NCI-H2107 (cell line): ENCODE data around the gene IL1RL2.

Source experiments
- DNase-seq: peaks from one replicate; lab custom pipeline; 2025; lab: John Stamatoyannopoulos, UW

IL1RL2 gene

DNA sequence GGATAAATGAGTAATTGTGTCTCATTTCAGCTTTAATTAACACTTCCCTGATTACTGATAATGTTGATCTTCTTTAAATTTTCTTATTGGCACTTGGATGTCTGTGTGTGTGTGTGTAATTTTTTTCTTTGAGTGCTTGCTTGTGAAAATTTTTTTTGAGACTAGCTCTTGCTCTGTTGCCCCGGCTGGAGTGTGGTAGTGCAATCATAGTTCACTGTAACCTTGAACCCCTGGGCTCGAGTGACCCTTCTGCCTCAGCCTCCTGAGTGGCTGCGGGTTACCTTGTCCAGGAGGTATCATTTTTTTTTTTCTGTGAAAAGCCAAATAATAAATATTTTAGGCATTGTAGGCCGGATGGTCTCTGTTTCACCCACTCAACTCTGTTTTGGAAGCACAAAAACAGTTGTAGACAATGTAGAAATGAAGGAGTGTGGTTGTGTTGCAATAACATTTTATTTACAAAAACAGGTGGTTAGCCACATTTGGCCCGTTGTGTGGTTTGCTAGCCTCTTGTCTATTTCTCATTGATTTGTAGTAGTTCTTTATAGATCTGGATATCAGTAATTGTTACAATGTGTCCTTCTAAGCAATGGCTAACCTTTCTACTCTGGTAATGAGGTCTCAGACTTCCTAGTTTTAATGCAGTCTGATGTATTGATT is 7.9 kb downstream of the IL1RL2 start:
- DNase-seq: no peak

GRCh38 chr2:102197389-102198137 is 10.7 kb downstream of the IL1RL2 start:
- no peak for DNase-seq

DNA sequence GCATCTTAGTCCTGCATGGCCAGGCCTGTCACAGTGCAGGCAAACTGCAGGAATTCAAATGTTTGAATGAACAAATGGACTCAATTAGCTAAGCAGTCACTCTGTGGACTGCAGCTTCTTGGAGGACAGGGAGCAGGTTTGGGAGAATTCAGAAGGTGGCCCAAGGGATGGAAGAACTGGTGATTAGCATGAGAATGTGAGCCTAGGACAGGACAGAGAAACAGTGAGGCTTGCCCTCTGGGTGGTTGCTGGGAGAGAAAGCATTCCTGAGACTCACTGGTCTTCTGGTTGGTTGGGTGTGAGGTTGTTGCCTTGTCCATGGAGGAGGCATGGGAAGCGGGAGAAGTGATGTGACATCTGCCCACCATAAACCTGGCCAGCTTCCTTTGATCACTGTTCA is 13.7 kb downstream of the IL1RL2 start:
- no peak for DNase-seq

- no peak for DNase-seq
Observed at GRCh38 chr2:102204638-102205037, 17.8 kb downstream of the IL1RL2 start.

DNA sequence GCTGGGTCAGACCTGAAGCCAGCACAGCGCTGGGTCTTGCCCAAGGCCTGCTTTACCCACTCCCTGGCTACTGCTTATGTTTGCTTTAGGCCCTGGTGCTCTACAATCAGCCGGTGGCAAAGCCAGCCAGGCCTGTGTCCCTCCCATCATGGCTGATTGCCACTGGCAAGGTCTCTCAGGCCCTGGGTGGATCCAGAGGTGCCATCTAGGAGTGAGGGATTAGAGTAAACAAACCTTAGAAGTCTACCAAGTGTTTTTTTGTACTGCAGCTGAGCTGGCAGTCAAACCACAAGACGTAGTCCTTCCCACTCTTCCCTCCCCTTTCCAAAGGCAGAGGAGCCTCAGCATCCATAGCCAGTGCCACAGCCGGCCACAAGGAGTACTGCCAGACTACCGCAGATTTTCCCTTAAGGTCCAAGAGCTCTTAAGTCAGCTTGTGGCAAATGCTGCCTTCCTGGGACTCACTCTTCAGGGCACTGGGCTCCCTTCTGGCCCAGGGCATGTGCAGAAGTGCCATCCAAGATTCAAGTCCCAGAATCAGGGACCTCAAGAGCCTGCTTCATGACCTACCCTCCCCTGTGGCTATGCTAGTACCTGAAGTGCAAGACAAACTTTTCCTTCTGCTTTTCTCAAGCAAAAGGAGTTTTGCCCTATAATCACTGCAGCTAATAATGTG is 20.0 kb downstream of the IL1RL2 start:
- no peak for DNase-seq

DNA sequence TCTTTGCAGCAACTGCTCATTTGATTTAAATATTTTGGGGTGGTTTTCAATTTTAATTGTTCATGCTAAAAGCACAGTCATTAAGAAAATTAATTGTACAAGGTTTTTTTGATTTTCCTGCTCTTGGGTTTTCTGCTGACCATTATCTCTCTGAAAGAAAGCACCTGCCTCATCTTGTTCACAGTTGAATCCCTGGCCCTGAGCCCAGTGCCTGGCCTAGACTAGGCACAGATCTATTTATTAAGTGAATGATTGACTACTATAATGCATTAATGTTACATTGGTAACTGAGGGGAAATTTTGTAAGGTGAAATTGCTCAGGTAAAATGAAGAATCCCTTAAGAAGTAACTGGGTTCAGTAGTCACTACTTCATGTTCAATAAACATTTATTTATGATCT is 22.0 kb downstream of the IL1RL2 start:
- no peak for DNase-seq

- no peak for DNase-seq
Observed at GRCh38 chr2:102209474-102209873, 22.7 kb downstream of the IL1RL2 start.

DNA sequence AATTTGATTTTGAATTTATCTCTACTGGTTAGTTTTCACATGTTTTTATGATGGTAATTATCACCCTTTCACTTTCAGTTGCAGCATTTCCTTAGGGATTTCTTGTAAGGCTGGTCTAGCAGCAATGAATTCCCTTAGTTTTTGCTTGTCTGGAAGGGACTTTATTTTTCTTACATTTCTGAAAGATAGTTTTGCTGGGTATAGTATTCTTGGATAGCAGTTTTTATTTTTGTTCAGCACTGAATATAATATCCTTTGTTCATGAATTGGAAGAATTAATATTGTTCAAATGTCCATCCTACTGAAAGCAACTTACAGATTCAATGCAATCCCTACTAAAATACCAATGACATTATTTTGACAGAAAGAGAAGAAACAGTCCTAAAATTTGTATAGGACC is 30.2 kb downstream of the IL1RL2 start:
- no peak for DNase-seq

DNA sequence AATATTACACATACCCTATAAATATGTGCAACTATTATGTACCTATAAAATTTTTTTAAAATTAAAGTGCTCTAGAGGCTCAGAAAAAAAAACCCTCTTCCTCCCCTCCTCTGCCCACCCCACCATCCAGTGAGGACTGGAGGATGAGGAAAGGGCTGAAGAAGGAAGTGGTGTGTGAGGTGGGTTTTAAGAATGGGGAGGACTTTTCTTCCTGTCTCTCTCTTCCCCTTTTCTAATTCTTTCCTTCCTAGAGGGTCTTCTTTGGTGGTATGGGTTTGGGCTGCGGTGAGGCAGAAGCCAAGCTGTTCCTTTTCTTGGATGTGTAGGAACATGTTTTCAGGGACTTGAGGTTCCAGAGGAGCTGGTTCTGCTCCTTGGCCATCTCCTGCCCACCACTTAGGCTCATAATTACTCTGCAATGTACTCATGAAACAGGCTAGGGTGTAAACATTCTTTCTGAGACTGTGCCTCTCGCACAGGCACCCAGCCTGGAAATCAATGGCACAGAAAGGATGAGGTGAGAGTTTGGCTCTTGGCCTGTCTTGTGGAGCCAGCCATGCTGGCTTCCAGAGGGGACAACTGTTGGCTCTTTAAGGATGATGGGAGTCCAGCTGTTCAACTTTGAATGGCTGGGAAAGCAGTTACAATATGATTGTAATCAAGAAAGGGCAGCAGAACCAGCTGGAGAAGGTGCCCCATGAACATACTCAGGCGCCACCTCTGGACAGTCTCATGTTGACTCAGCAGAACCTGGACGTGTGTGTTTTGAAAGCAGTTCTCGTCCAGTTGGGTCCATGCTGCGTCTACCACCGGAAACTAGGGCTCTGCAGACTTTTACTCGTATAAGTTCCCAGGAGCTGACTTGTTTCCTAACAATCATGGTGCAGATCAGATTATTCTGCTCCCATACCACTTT is 38.3 kb downstream of the IL1RL2 start:
- no peak for DNase-seq

DNA sequence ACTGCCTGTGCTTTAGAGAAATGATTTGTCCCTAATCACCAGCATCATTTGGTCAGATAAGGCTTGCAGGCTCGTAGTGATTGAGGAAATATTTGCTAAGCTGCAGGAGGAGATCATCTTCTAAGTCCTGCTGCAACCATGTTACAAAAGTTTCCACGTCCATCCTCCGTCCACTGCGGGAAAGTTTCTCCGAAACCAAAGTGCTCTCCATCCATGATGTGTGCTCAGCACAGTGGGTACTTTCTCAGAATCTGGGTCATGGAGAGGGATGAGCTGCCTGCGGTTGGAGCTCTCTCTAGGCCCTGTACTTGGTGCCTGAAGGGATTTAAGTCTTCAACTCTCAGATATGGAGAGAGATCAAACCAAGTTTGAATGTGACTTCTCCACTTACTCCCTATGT is 39.3 kb downstream of the IL1RL2 start:
- DNase-seq: no peak

DNA sequence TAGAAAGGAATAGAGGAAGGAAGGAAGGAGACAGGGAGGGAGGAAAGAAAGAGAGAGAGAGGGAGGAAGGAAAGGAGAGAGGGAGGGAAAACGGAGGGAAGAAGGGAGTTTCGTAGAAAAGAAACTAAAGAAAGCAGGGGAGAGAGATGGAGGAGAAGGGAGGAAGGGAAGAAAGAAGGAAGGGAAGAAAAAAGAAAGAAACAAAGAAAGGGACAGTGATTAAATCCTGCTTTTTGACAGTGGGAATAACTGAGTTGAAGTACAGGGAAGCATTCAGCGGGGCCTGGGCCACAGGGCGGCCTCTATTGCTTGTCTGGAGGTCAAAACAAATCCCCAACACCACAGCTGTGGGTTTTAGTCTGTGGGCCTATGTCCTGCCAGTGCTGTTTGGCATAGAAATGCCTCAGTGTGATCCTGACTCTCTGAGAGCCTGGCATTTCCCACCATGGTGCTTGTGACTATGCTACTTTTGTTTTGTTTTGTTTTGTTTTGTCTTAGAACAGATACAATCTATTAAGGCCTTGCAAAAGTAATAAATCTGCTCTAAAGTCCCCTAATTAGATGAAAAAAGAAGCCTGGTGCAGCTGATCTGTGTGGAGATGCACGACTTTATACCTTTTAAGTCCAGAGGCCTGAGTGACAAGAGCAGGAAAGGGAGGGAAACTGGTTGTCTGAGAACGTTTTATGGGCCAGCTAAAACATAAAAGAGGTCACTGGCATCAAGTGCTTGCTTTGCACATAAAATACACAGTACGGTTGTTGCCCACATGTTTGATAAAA is 40.0 kb downstream of the IL1RL2 start:
- DNase-seq: no peak

- DNase-seq: no peak
Observed at GRCh38 chr2:102229141-102229769, 42.4 kb downstream of the IL1RL2 start.

GRCh38 chr2:102230410-102230909 is 43.6 kb downstream of the IL1RL2 start:
- DNase-seq: no peak

- DNase-seq: no peak
Observed at GRCh38 chr2:102233132-102233884, 46.5 kb downstream of the IL1RL2 start.

DNA sequence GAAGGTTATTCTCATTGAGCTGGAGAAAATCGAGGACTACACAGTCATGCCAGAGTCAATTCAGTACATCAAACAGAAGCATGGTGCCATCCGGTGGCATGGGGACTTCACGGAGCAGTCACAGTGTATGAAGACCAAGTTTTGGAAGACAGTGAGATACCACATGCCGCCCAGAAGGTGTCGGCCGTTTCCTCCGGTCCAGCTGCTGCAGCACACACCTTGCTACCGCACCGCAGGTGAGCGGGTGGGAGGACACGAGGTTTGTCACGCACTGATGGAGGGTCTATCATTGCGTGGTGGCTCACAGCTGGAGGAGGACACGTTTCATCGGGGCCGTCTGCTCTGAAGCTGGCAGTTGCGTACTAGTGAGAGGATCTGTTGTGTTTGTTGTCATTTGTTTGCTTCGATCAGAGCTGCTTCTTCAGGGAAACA is 48.2 kb downstream of the IL1RL2 start:
- DNase-seq: no peak

- no peak for DNase-seq
Observed at GRCh38 chr2:102235491-102235890, 48.7 kb downstream of the IL1RL2 start.

DNA sequence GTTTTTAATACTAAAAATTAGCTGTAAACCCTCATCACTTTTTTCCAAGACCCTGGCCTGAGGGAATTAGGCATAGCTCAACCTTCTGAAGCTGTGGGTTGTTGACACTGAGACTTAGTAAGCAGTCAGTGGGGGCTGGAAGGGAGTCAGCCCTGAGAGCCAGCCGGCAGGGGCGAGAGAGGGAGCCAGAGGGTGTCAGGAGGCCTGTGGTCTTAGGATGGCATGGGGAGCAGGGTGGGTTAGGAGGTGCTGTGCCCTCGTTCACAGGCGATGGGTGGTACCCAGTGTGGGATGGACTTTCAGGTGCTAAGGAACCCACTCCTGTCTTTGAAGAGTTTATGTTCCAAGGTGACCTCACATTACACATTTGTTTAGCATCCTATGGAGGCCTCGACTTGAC is 49.3 kb downstream of the IL1RL2 start:
- DNase-seq: no peak

- no peak for DNase-seq
Observed at GRCh38 chr2:102237176-102237575, 50.4 kb downstream of the IL1RL2 start.

DNA sequence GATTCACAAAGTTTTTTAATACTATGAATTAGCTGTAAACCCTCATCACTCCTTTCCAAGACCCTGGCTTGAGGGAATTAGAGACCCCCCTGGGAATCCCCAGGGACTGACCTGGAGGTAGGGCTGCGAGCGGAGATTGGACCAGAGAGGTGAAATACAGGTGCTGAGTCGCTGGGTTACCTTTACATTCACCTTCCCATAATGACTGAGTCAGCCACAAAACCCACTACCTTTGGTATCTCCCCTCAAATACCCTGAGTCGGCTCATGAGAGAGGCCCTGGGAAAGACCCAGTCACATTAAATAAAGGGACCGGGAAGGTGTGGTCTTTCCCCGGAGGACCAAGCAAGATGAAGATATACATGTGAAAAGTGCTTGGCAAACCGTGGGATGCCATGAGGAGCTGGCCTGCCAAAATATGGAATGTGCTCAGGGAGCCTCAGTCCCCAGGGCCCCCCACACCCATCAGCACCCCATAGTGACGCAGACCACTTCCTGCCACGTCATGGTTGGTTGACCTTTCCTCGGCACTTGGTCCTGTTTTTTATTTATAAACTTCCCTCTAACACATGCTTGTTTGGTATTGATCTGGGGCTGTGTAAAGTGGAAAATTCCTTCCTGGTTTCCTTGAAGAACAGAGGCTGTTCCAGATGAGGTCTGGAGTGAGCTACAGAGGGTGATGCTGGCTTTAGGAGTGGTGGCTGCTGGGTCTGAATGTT is 51.4 kb downstream of the IL1RL2 start:
- no peak for DNase-seq
